Stimulated activated effector memory CD8-positive, alpha-beta T cell treated with anti-CD3 and anti-CD28 coated beads, Interleukin-12 subunit alpha, Interleukin-12 subunit beta, amount 100 ng/mL, for 72 hours (primary cell): ENCODE data around the gene TMX4.

Experiments used
- ATAC-seq: fragments of 150-1000 bp; cut with Tn5 transposase; 2 replicates; pipeline ENCODE4 v1.10.0; 2021
- DNase-seq, 2 donors: peaks; one replicate each; pipeline ENCODE4 v3.0.0; 2021 to 2022; ENCODE audit warnings: low spot score in 2 of 2
- H3K27ac Mint-ChIP-seq: one replicate; pipeline ENCODE4 v1.8.0; 2022; ENCODE audit warnings: mild to moderate bottlenecking, mixed read lengths
- H3K36me3 Mint-ChIP-seq: one replicate; pipeline ENCODE4 v1.8.0; 2022; ENCODE audit warnings: mild to moderate bottlenecking, mixed read lengths
- H3K4me1 Mint-ChIP-seq: one replicate; pipeline ENCODE4 v1.8.0; 2022; ENCODE audit warnings: mixed read lengths
- H3K4me3 Mint-ChIP-seq: one replicate; pipeline ENCODE4 v1.8.0; 2022; ENCODE audit warnings: mild to moderate bottlenecking, mixed read lengths
- H3K9me3 Mint-ChIP-seq: one replicate; pipeline ENCODE4 v1.8.0; 2022; ENCODE audit warnings: mixed read lengths

TMX4 gene

DNA sequence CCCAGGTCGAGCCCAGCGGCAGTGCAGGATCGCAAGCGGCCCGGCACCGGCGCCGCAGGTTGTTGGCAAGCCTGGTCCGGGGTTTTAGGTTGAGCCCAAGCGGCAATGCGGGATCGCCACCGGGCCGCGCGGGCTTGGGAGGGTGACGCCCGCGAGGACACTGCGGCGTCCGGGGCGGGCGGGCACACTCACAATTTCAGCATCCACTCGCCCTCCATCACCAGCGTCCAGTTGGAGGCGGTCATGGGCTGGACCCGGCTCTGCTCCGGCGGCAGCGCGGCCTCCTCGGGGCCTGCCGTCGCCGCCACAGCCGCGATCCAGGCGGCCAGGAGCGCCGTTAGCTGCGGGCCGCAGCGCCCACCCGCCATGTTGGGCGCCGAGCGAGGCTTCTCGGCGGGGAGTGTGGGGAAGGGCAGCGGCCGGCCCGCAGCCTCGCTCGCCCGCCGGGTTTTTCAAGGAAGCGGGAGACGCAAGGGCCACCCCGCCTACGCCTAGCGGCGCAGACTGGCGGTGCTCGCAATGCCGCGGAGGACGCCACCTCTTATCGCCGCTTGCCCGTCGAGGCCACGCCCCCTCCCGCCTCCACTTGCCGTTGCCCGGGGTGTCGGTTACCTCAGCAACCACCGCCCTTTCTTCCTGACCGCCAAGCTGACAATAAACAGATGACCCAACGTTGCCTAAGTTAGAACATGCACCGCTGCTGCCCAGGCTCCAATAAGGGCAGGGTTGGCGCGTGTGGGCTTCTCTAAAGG is at the start of gene TMX4:
TSS of gene TMX4 (minus strand) at position 516 of the 752 bp plus-strand sequence. CDS start at position 368, 148 bp downstream.
- H3K4me3 Mint-ChIP-seq, result no peak within 1 kb of the TSS
- peaks cover 20% of the 10 kb centered on the region for H3K36me3 Mint-ChIP-seq
- H3K9me3 Mint-ChIP-seq, result no peaks in the 10 kb centered on the region
- no peak within 1 kb of the TSS for H3K27ac Mint-ChIP-seq
- DNase-seq (peak; percentile 89 to 97), ATAC-seq (peak; percentile 91)
- H3K4me1 Mint-ChIP-seq, result peaks cover 22% of the 10 kb centered on the region

DNA sequence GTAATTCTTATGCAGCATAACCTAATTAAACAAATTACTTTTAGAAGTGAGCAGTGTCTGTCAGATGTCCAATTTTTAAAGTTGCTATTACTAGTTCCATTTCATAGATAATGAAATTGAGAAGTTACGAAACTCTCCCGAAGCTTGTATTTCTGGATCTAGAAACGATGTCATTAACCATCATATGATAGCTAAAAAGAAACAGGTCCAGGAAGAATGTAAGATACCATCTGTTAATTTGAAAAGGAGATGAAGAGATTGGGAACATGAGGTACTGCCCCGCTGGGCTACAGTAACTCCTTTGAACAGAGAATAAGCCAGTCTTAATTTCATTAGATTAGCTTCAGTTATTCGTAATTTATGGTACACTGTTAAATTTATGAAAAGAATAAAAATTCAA is 47.5 kb upstream of the TMX4 start:
- no peak overlapping the region for H3K27ac Mint-ChIP-seq
- DNase-seq (no peak), ATAC-seq (no peak)
- no peak overlapping the region for H3K4me3 Mint-ChIP-seq
- H3K4me1 Mint-ChIP-seq, result no peaks in the 10 kb centered on the region
- no peaks in the 10 kb centered on the region for H3K36me3 Mint-ChIP-seq
- H3K9me3 Mint-ChIP-seq, result no peaks in the 10 kb centered on the region

DNA sequence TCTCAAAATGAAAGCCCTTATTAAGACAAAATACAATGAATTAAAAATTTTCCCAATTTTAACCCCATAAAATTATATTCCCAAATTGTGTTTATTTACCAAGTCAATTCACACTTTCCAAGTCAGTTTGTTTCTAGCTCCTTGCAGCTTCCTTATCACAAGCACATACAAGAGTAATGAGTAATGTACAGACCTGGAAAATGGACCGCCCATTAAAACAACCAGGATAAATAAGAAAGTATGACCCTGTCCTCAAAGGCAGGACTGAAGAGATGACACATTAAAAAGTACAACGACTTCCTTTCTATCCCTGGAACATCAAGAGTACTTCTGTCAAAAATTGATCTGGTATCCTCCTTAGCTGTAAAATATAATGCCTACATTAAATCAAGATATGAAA is 47.1 kb upstream of the TMX4 start:
- H3K27ac Mint-ChIP-seq, result no peak overlapping the region
- DNase-seq (no peak), ATAC-seq (no peak)
- no peaks in the 10 kb centered on the region for H3K36me3 Mint-ChIP-seq
- no peaks in the 10 kb centered on the region for H3K9me3 Mint-ChIP-seq
- H3K4me1 Mint-ChIP-seq, result no peaks in the 10 kb centered on the region
- H3K4me3 Mint-ChIP-seq, result no peak overlapping the region

- no peak for ATAC-seq
- Mint-ChIP-seq H3K4me1 (no peaks in the 10 kb centered on the region), H3K27ac (no peak overlapping the region), H3K9me3 (no peaks in the 10 kb centered on the region), H3K4me3 (no peak overlapping the region), H3K36me3 (no peaks in the 10 kb centered on the region)
- no peak for DNase-seq
Measured at GRCh38 chr20:8065691-8066090, 46.1 kb upstream of the TMX4 start.

- no peak for DNase-seq
- ATAC-seq, result no peak
- no peaks in the 10 kb centered on the region for H3K9me3 Mint-ChIP-seq
- no peaks in the 10 kb centered on the region for H3K36me3 Mint-ChIP-seq
- H3K4me1 Mint-ChIP-seq, result no peaks in the 10 kb centered on the region
- no peak overlapping the region for H3K4me3 Mint-ChIP-seq
- H3K27ac Mint-ChIP-seq, result no peak overlapping the region
Measured at GRCh38 chr20:8062756-8063155, 43.2 kb upstream of the TMX4 start.

- ATAC-seq (no peak), DNase-seq (no peak)
- Mint-ChIP-seq H3K4me3 (no peak overlapping the region), H3K9me3 (no peaks in the 10 kb centered on the region), H3K36me3 (no peaks in the 10 kb centered on the region), H3K27ac (no peak overlapping the region), H3K4me1 (no peaks in the 10 kb centered on the region)
Measured at GRCh38 chr20:8061861-8062518, 42.4 kb upstream of the TMX4 start.

DNA sequence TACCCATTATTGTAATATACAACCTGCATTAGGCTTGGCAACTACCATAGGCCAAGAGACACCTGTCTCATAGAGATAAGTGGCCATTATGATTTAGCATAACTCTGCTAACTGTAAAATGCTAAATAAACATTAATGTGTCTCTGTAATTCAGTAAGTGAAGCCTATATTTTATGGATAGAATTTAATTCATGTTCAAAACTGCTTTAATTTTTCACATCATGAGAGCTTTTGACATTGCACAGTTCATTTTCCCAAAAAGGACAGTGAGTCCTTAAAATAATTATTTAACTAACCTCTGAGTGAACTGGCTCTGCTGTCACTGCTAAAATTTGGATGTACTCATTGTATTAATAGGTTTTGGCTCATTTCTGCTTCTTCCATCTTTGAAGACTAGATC is 41.4 kb upstream of the TMX4 start:
- ATAC-seq, result no peak
- H3K4me3 Mint-ChIP-seq, result no peak overlapping the region

GRCh38 chr20:8057871-8058270 is 38.3 kb upstream of the TMX4 start:
- H3K4me3 Mint-ChIP-seq, result no peak overlapping the region
- no peaks in the 10 kb centered on the region for H3K36me3 Mint-ChIP-seq
- no peaks in the 10 kb centered on the region for H3K9me3 Mint-ChIP-seq
- ATAC-seq (no peak), DNase-seq (no peak)
- no peak overlapping the region for H3K27ac Mint-ChIP-seq
- H3K4me1 Mint-ChIP-seq, result no peaks in the 10 kb centered on the region

More for the DNA sequence above, 41.4 kb upstream of the TMX4 start:
- Mint-ChIP-seq H3K27ac (no peak overlapping the region), H3K36me3 (no peaks in the 10 kb centered on the region), H3K9me3 (no peaks in the 10 kb centered on the region), H3K4me1 (no peaks in the 10 kb centered on the region)
- DNase-seq, result no peak

GRCh38 chr20:8055096-8055495 is 35.5 kb upstream of the TMX4 start:
- no peaks in the 10 kb centered on the region for H3K36me3 Mint-ChIP-seq
- H3K27ac Mint-ChIP-seq, result no peak overlapping the region
- H3K9me3 Mint-ChIP-seq, result no peaks in the 10 kb centered on the region
- peaks cover 4% of the 10 kb centered on the region for H3K4me1 Mint-ChIP-seq
- ATAC-seq (no peak), DNase-seq (no peak)
- no peak overlapping the region for H3K4me3 Mint-ChIP-seq

DNA sequence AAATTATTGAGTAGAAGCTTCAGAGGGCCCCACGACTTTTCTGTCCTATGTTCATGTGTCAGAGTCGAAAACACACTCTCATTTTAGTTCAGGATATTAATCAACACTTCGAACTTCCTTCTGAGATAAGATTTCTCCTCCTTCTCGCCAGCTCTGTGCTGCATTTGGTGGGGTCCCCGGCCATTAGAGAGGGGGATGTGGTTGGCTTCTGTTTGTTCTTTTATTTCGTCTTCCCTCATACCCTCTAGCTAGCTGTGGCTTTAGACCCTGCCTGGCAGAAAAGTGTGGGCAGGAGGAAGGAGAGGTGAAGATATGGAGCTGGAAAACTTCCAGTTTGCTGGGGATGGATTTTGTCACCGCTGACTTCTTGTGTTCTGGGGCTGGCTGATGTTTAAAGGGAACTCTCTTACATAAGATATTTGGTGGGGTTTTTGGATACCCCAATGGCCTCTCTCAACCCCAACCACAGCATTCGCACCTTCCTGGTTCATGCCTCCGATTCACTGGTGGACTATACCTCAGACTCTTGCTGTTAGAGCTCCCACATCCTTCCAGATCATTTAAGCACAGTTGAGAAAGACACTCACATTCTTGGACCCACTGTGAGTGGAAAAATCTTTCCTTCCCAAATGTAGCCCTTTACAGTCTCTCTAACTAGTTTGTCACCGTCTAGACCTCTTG is 30.7 kb upstream of the TMX4 start:
- no peaks in the 10 kb centered on the region for H3K36me3 Mint-ChIP-seq
- no peak for ATAC-seq
- no peaks in the 10 kb centered on the region for H3K9me3 Mint-ChIP-seq
- no peak overlapping the region for H3K4me3 Mint-ChIP-seq
- H3K27ac Mint-ChIP-seq, result peak overlapping the region; percentile 17
- H3K4me1 Mint-ChIP-seq, result peaks cover 6% of the 10 kb centered on the region
- no peak for DNase-seq

- H3K4me3 Mint-ChIP-seq, result no peak overlapping the region
- H3K4me1 Mint-ChIP-seq, result peaks cover 6% of the 10 kb centered on the region
- no peak overlapping the region for H3K27ac Mint-ChIP-seq
- H3K36me3 Mint-ChIP-seq, result no peaks in the 10 kb centered on the region
- no peak for ATAC-seq
- DNase-seq, result no peak
- H3K9me3 Mint-ChIP-seq, result no peaks in the 10 kb centered on the region
Measured at GRCh38 chr20:8049310-8049709, 29.7 kb upstream of the TMX4 start.

GRCh38 chr20:8045946-8046345 is 26.4 kb upstream of the TMX4 start:
- DNase-seq (no peak), ATAC-seq (no peak)
- Mint-ChIP-seq H3K9me3 (no peaks in the 10 kb centered on the region), H3K36me3 (no peaks in the 10 kb centered on the region), H3K4me3 (no peak overlapping the region), H3K4me1 (peaks cover 6% of the 10 kb centered on the region), H3K27ac (no peak overlapping the region)

DNA sequence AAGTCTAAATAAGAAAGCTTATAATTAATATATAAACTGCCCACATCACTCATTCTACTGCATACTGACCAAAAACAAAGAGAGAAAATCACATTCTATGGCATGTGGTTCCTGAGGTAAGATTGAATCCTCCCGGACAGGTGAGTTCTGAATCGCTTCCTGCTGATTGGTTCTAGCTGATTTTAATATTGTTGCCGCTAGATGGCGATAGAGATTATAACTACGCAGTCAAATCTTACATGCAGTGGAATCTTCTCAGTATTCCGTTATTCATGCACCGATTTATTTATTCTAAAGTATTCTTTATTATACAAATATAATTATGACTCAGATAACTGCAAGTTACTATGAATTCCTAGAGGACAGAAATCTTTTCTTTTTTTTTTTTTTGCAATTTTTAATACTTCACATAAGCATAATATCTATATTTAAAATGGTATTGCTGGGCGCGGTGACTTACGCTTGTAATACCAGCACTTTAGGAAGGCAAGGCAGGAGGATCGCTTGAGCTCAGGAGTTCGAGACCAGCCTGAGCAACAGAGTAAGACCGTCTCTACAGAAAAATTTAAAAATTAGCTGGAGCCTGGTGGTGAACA is 24.2 kb upstream of the TMX4 start:
- no peak overlapping the region for H3K4me3 Mint-ChIP-seq
- no peak overlapping the region for H3K27ac Mint-ChIP-seq
- no peaks in the 10 kb centered on the region for H3K4me1 Mint-ChIP-seq
- no peaks in the 10 kb centered on the region for H3K9me3 Mint-ChIP-seq
- no peaks in the 10 kb centered on the region for H3K36me3 Mint-ChIP-seq
- DNase-seq (peak in 1 of 2 donors; percentile 29), ATAC-seq (peak; percentile 65)

DNA sequence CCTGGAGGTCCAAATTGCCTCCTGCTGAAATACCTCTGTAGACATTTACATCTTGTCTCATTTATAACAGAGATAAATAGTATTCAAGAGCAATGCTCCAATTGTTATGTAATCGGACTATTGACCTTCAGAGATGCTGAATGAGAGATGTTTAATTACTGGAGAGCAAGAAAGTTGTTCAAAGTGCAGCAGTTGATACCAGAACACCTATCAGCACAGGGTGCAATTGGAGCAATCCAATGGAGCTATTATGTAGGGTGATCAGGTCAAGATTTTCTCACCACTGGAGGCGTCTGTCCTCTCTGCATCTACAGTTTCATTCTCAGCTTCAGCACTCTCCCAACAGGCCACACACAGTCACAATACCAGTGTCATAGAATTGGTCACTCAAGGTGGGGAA is 19.5 kb upstream of the TMX4 start:
- ATAC-seq (no peak), DNase-seq (no peak)
- Mint-ChIP-seq H3K27ac (no peak overlapping the region), H3K36me3 (no peaks in the 10 kb centered on the region), H3K4me1 (no peaks in the 10 kb centered on the region), H3K9me3 (no peaks in the 10 kb centered on the region), H3K4me3 (no peak overlapping the region)

DNA sequence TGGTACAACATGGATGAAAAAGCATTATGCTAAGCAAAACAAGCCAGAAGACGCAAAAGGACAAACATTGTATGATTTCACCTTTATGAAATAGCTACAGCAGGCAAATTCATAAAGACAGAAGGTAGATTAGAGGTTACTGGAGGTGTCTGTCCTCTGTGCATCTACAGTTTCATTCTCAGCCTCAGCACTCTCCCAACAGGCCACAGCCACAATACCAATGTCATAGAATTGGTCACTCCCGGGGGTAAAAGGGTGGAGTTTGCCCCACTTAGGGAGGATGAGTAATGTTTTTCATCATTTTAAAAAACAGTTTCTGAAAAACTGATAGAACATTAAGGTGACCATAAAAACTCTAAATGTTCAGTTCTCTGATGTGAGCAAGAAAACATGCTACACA is 17.2 kb upstream of the TMX4 start:
- ATAC-seq (peak; percentile 100), DNase-seq (no peak)
- no peak overlapping the region for H3K27ac Mint-ChIP-seq

More for the DNA sequence above, 17.2 kb upstream of the TMX4 start:
- Mint-ChIP-seq H3K9me3 (no peaks in the 10 kb centered on the region), H3K4me1 (no peaks in the 10 kb centered on the region), H3K4me3 (no peak overlapping the region), H3K36me3 (no peaks in the 10 kb centered on the region)
